DND-41 (cell line): ENCODE results near the gene SLC15A1.

ENCODE experiments used
- CTCF ChIP-seq: IDR thresholded peaks from 2 replicates; pipeline ENCODE4 v1.5.1; 2012; ENCODE audit warnings: borderline replicate concordance, low read length, moderate library complexity, mild to moderate bottlenecking; ENCODE audit not compliant: poor library complexity, severe bottlenecking; ENCODE audit errors: extremely low read depth
- EZH2 ChIP-seq: IDR thresholded peaks from 3 replicates; pipeline ENCODE4 v1.6.1; 2012; ENCODE audit warnings: borderline replicate concordance, low read depth, mild to moderate bottlenecking, moderate library complexity, low read length, inconsistent platforms; ENCODE audit not compliant: severe bottlenecking

DNA sequence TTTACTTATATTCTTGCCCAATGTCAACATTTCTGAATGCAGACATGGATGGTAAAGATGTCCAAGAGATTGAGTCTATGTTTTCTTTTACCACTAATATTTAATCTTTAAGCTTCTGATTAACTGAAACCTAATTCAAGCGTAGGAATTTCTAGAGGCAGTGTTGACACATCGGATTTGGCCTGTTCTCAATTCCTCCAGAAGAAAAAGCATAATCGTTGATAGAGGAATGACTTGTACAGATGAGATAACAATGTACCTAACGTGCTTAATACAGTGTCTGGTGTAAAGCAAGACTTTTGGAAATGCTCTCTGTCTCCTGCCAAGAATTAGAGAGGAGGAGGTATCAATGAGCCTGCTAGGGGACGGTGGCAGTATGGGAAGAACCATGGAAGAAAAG, 35.2 kb downstream of the SLC15A1 start:
- no peak for TF ChIP-seq CTCF
- no peak for TF ChIP-seq EZH2
